ENCODE results near the gene CSF1. TPM values are rescaled to one million over a fixed set of nuclear protein-coding genes. Genes with fewer than 3 reads are reported as not detected.

The CSF1 gene
- total RNA-seq, 1 donor = 23.2 TPM

DNA sequence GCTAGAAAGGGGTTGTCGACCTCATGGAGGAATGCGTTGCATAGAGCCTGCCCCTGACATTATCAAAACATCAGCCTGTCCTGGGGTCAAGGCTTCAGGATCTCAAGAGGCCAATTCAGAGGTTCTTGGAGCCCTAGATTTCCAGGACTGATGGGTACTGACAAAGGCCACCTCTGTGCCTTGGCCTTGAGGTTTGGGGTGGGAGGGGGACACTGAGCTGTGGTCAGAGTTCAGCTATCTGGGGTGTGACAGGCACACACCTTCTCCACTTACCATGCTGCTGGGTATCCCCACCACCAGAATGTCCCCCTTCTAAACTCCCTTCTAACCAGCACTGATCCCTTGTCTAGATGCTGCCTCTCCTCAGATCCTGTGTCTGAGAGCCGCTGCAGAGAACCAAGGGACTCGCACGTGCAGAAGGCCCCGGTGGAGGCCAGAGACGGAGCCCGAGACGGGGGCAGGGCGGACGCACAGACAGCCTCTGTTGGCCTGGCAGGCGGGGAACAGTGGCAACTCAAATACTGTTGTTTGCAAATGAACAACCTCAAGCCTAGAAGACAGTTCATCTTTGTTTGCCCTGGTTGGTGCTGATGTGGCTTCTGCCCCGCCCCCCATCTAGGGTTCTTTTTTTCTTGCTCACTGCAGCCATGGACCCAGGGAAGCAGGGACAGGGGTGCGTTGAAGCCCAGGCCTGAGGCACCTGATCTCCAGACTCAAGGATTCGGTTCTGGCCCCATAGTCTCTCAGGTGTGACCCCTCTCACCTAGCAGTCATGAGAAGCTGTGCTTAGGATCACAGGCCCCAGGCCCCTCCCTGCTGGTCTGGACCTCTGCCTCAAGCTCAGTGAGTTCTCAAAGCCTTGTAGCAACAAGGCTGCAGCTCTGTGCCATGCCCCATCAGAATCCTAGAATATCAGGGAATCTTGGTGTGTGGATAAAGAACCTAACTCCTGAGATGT lies 28.1 kb upstream of the CSF1 start:
- DNase-seq (ENCODE audit: low read depth in 2 of 3, low spot score in 2 of 3) = no peak

- DNase-seq (ENCODE audit: low read depth in 2 of 3, low spot score in 2 of 3) = no peak
These were observed 27.2 kb upstream of the CSF1 start for GRCh38 chr1:109883248-109883955.

DNA sequence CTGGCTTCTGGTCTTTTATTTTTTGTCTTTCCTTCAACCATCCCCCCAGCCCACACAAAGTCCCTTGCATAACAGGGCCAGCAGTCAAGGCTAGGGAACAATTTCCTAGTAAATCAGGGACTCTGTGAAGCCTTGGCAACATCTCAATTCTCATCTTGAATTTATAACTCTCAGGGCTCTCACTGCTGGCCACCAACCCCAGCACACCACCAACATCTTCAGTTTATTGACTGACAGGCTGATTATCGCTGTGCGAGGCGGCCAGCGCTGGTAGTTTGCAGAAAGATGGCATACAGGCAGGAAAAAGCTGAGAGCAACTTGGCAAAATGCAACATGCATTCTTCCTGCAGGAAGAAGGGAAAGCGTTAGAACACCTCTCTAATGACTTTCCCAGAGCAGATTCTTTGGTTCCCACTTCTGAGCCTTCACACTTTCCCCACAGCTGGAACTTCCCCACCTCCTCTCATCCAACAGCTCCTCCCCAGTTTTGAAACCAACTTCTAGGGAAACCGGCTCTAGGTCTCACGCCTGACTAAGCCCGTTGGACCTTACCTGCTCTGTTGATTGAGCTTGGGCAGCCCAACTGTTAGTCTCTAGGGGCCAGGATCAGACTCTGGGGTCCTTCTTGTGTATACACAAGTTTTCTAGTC lies 26.3 kb upstream of the CSF1 start:
- no peak for DNase-seq (ENCODE audit: low read depth in 2 of 3, low spot score in 2 of 3)

- no peak for DNase-seq (ENCODE audit: low read depth in 2 of 3, low spot score in 2 of 3)
These were observed 25.1 kb upstream of the CSF1 start for GRCh38 chr1:109885589-109885988.

- DNase-seq (ENCODE audit: low read depth in 2 of 3, low spot score in 2 of 3) = peak in 1 of 3 donors; percentile 58
These were observed 23.8 kb upstream of the CSF1 start for GRCh38 chr1:109886827-109887226.

GRCh38 chr1:109887271-109887670 lies 23.4 kb upstream of the CSF1 start:
- DNase-seq (ENCODE audit: low read depth in 2 of 3, low spot score in 2 of 3) = no peak

DNA sequence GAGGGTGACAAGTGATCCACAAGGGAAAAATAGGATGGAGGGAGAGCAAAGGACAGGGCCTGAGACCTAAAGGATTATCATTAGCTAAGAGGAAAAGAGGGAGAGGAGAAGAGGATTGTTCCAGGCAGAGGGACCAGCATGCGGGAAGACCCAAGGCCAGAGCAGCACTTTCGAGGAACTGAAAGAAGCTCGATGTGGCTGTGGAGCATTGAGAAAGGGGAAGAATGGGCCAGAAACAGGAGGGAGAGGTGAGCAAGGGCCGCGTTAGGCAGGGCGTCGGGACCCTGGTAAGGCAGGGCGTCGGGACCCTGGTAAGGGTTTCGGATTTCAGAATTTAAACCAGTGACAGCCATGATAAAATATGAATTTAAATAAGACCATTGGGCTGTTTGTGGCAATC lies 22.8 kb upstream of the CSF1 start:
- no peak for DNase-seq (ENCODE audit: low read depth in 2 of 3, low spot score in 2 of 3)

GRCh38 chr1:109889094-109889493 lies 21.6 kb upstream of the CSF1 start:
- DNase-seq (ENCODE audit: low read depth in 2 of 3, low spot score in 2 of 3) = no peak

GRCh38 chr1:109890115-109890953 lies 20.3 kb upstream of the CSF1 start:
- DNase-seq (ENCODE audit: low read depth in 2 of 3, low spot score in 2 of 3) = no peak

DNA sequence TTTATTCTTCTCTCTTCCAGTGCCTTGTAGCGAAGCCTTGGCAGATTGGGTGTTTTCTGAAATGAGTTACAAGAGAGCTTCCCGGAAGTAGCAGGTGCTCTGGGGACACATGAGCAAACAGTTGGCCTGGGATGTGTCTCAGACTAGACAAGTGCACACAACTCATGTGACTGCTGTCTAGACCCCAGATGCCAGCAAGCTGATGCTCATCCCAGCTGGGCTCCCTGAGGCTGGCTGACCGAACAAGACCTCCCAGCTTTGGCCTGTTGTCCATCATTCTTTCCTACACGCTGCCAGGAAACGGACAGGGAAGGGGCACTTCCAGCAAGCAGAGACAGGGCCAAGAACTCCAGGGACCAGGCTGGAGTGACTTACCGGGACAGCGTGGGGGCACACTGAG lies 18.7 kb upstream of the CSF1 start:
- DNase-seq (ENCODE audit: low read depth in 2 of 3, low spot score in 2 of 3) = no peak

DNA sequence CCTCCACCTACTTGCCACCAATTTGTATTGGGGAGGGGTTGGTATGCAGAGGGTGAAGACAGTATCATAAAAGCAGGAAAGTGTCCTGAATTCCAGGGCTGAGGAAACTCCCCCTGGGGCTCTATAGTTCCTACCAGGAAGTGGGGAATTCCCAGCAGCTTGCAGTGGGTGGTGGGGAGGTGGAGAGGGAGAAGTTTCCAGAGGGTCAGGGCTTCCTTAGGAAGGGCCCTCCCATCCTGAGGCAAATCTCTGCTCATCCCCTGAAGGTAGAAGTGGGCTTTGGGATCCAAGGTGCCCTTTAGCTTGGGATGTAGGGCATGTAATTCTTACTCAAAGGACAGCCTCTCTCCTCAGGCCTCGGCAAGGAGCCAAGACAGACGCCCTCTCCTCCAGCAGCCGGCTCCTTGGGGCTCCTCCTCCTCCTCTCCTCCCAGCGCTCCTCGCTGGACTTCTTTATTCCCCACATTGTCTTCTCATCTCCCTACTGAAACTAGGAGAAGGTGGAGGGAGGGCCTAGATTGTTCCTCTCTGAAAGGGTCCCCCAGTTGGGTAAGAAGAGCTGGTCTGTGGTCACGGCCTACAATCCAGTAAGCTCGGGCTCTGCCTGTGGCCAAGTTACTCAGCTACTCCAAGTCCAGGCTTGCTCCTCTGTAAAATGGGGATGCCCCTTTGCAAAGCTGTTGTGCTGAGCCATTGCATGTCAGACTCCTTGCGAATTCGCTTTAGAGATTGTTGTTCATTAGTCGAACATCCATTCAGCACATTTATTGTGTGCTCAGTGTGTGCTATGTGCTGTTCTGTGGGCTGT lies 17.9 kb upstream of the CSF1 start:
- no peak for DNase-seq (ENCODE audit: low read depth in 2 of 3, low spot score in 2 of 3)

- DNase-seq (ENCODE audit: low read depth in 2 of 3, low spot score in 2 of 3) = no peak
These were observed 17.0 kb upstream of the CSF1 start for GRCh38 chr1:109893532-109894171.

- no peak for DNase-seq (ENCODE audit: low read depth in 2 of 3, low spot score in 2 of 3)
These were observed 15.6 kb upstream of the CSF1 start for GRCh38 chr1:109894823-109895719.

DNA sequence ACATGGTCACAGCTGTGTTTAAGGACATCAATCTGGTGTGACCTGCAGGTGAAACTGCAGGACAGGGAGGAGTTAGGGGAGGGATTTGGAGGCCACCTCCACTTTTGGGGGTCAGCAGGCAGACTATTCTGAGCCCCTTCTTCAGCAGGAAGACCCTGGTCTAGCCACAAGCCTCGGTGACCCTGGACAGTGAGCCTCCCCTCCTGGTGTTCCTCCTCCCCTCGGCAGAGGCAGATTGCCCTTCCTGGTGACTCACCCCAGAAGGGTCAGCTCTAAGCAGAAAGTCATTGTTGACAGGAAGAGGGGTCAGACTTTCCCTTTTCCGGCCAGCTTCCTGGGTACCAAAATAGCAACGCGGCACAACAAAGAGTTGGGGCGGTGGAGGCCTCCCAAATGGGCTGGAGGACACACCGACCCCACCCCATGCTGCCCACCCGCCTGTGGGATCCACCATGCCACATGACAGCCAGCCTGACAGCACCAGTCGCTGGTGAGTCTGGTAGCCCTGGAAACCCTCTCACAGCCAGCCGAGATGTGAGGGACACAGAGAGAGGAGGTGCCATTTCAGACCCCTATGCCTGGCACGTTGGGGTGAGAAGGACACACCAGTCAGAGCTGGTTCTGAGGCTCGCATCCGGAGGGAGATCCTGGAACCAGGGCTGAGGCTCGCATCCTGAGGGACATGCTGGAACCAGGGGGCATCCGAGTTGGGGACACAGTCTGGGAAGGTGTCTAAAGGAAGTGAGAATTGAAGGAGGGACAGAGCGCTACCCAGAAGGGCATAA lies 14.7 kb upstream of the CSF1 start:
- DNase-seq (ENCODE audit: low read depth in 2 of 3, low spot score in 2 of 3) = peak in 2 of 3 donors; percentile 55 to 61

DNA sequence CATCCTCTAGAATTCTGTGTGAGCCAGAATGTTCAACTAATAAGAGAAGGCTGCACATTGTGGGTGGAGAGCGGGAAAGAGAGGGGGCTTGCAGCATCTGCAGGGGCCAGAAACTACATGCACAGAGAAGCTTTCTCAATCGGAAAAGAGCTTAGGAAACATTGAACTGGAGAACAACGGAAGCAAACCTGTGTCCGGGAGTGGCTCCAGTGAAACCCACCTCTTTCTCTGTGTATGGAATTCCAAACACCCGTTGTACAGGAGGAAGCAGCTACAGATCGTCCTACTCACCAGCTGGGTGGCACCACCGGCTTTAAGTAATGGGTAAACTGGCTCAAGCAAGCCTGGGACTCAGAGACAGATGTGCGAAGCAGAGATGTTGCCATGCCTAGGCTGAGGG lies 14.0 kb upstream of the CSF1 start:
- DNase-seq (ENCODE audit: low read depth in 2 of 3, low spot score in 2 of 3) = no peak

GRCh38 chr1:109897259-109897955 lies 13.2 kb upstream of the CSF1 start:
- DNase-seq (ENCODE audit: low read depth in 2 of 3, low spot score in 2 of 3) = no peak

DNA sequence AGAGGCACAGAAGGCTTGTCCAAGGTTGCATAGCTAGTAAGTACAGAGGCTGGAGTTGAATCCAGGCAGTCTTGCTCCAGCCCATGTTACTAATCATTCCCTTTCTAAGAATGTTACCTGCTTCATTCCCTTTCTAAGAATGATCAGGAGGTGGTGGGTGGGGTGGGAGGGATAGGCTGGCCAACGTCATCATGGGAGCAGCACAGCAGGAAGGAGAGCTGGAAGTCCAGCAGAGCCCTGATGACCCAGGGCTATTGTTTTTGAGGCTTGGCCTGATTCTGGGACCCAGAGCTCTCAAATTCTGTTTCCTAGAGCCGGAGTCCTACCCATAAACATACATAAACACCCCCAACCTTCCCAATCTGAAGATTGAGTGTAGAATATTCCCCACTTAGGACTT lies 11.8 kb upstream of the CSF1 start:
- DNase-seq (ENCODE audit: low read depth in 2 of 3, low spot score in 2 of 3) = no peak

Data from hematopoietic multipotent progenitor cell (in vitro differentiated cells).